HEK293 (cell line): ENCODE results near the gene CLCN2.

ENCODE experiments used
- CTCF ChIP-seq: fragments of 450-650 bp; formaldehyde crosslinking; IDR thresholded peaks from 2 replicates; pipeline ENCODE4 v1.5.1; 2016; ENCODE audit warnings: missing biosample characterization, missing genetic modification characterization
- SETDB1 ChIP-seq: IDR thresholded peaks from one replicate; pipeline ENCODE4 v1.6.1; 2017; ENCODE audit warnings: mild to moderate bottlenecking, low read length, moderate library complexity, mixed read lengths; ENCODE audit not compliant: insufficient read length
- ZNF404 ChIP-seq: fragments of 450-650 bp; formaldehyde crosslinking; IDR thresholded peaks from 2 replicates; pipeline ENCODE4 v1.5.1; 2017; ENCODE audit warnings: missing biosample characterization, missing genetic modification characterization
- ZNF423 ChIP-seq: fragments of 450-650 bp; formaldehyde crosslinking; IDR thresholded peaks from 2 replicates; pipeline ENCODE4 v1.5.1; 2016; ENCODE audit warnings: missing biosample characterization, missing genetic modification characterization
- ZNF629 ChIP-seq: fragments of 450-650 bp; formaldehyde crosslinking; IDR thresholded peaks from 2 replicates; pipeline ENCODE4 v1.5.1; 2017; ENCODE audit warnings: missing biosample characterization, missing genetic modification characterization

DNA sequence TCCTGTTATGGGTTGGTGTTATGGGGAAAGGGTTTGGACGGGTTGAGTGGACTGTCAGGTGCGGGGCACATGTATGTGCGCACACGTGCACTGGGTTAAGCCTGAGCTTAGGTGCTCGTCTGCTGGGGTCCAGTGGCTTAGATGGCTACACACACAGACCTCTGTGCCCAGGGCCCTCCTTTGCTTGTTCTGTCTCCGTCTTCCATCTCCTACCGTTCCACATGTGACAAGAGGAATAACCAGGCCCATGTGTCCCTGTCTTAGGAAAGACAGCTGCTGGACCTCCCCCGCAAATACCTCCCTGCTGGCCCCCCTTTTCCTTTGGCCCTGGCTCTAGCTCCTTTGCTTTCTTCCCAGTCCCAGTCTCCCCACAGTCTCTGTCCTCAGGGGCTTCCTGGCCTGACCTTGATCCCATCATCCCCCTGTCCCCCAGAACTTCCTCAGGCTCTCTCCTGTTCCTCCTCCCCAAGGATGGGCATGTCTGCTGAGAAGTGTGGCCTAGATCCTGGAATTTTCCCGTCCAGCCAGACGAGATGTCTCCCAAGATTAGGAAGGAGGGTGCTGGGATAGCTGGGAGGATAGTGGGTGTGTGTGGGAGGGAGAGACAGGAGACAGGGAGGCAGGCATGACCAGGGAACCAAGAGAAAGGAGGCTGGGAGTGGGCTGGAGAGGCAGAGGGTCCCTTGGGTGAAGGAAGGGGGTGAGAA lies 17.4 kb upstream of the CLCN2 start:
- no peak for TF ChIP-seq ZNF629 (tag by site-specific recombination)
- no peak for TF ChIP-seq CTCF
- no peak for TF ChIP-seq ZNF423 (tag by site-specific recombination)
- TF ChIP-seq ZNF404, result no peak
- TF ChIP-seq SETDB1, result no peak
